ENCODE measurements around the gene GPR65. TPM values are rescaled to one million over a fixed set of nuclear protein-coding genes. Genes with fewer than 3 reads are reported as not detected.

Gene GPR65
- total and polyA plus RNA-seq, 9 of the 15 experiments (the other 6 are each of a cell fraction or from before 2014, with no cell fraction given): 0.03 to 0.11 (median 0.04) TPM; not detected in 6

- TF ChIP-seq CBX3 (IDR thresholded peaks at IDR 0.05; ENCODE audit: borderline replicate concordance in 1 of 2, low read length in 2 of 2) (no peak), POLR2A (conservative IDR thresholded peaks at IDR 0.05) (no peak), THRAP3 (IDR thresholded peaks at IDR 0.05; ENCODE audit: borderline replicate concordance) (no peak), KDM1A (IDR thresholded peaks at IDR 0.05) (no peak), MEF2A (IDR thresholded peaks at IDR 0.05; ENCODE audit: control insufficient read depth, low read depth, low read length) (no peak), MBD2 (IDR thresholded peaks at IDR 0.05; ENCODE audit: borderline replicate concordance, low read depth) (no peak), KLF13 (tag; IDR thresholded peaks at IDR 0.05; ENCODE audit: borderline replicate concordance, low read depth) (no peak), C11orf30 (IDR thresholded peaks at IDR 0.05; ENCODE audit: low read depth) (no peak), DIDO1 (tag; IDR thresholded peaks at IDR 0.05; ENCODE audit: low read depth) (no peak), ZNF766 (CRISPR knock-in tag; conservative IDR thresholded peaks at IDR 0.05) (0 out of 2 replicates have a peak, but pooled peaks have one; percentile 25), MECOM (CRISPR knock-in tag; IDR thresholded peaks at IDR 0.05) (no peak), SRSF1 (IDR thresholded peaks at IDR 0.05; ENCODE audit: low read depth, low read length) (no peak), HOXB6 (CRISPR knock-in tag; IDR thresholded peaks at IDR 0.05; ENCODE audit: borderline replicate concordance) (no peak), ZNF592 (IDR thresholded peaks at IDR 0.05) (no peak; the same call in 1 of the 2 replicates), MTA1 (IDR thresholded peaks at IDR 0.05; ENCODE audit: borderline replicate concordance) (peak; percentile 39; the same call in 1 of the 2 replicates), MITF (IDR thresholded peaks at IDR 0.05) (no peak), ETV1 (tag; conservative IDR thresholded peaks at IDR 0.05; ENCODE audit: low read depth) (no peak), CBX5 (IDR thresholded peaks at IDR 0.05; ENCODE audit: borderline replicate concordance, low read depth) (no peak)
- TF ChIP-seq, protein P1, sequence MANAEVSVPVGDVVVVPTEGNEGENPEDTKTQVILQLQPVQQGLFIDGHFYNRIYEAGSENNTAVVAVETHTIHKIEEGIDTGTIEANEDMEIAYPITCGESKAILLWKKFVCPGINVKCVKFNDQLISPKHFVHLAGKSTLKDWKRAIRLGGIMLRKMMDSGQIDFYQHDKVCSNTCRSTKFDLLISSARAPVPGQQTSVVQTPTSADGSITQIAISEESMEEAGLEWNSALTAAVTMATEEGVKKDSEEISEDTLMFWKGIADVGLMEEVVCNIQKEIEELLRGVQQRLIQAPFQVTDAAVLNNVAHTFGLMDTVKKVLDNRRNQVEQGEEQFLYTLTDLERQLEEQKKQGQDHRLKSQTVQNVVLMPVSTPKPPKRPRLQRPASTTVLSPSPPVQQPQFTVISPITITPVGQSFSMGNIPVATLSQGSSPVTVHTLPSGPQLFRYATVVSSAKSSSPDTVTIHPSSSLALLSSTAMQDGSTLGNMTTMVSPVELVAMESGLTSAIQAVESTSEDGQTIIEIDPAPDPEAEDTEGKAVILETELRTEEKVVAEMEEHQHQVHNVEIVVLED (CRISPR knock-in tag; IDR thresholded peaks at IDR 0.05): no peak
- TF ChIP-seq, protein P2, sequence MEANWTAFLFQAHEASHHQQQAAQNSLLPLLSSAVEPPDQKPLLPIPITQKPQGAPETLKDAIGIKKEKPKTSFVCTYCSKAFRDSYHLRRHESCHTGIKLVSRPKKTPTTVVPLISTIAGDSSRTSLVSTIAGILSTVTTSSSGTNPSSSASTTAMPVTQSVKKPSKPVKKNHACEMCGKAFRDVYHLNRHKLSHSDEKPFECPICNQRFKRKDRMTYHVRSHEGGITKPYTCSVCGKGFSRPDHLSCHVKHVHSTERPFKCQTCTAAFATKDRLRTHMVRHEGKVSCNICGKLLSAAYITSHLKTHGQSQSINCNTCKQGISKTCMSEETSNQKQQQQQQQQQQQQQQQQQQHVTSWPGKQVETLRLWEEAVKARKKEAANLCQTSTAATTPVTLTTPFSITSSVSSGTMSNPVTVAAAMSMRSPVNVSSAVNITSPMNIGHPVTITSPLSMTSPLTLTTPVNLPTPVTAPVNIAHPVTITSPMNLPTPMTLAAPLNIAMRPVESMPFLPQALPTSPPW (CRISPR knock-in tag; IDR thresholded peaks at IDR 0.05): peak; percentile 29; the same call in 1 of the 2 replicates
These were observed 9.2 kb upstream of the GPR65 start (continued) for GRCh38 chr14:87995500-87996290.

All from K562 (cell line).